Skeletal muscle satellite cell (primary cell): ENCODE results near the gene RINL.

Experiments used
- H3K27me3 ChIP-seq: 2 replicates; pipeline ENCODE4 v1.7.0; 2013; ENCODE audit warnings: low read length; ENCODE audit not compliant: control insufficient read depth, insufficient read depth
- H3K36me3 ChIP-seq: 2 replicates; pipeline ENCODE4 v1.7.0; 2013; ENCODE audit warnings: mild to moderate bottlenecking, control low read depth, low read length; ENCODE audit not compliant: insufficient read depth
- H3K4me1 ChIP-seq: 2 replicates; pipeline ENCODE4 v1.7.0; 2013; ENCODE audit warnings: low read length; ENCODE audit not compliant: control insufficient read depth, insufficient read depth
- H3K4me2 ChIP-seq: 2 replicates; pipeline ENCODE4 v1.7.0; 2013; ENCODE audit warnings: mild to moderate bottlenecking, low read length
- H3K4me3 ChIP-seq: 2 replicates; pipeline ENCODE4 v1.7.0; 2013; ENCODE audit warnings: low read length
- H3K9ac ChIP-seq: 2 replicates; pipeline ENCODE4 v1.7.0; 2013; ENCODE audit warnings: mild to moderate bottlenecking, low read depth, low read length, moderate library complexity
- H3K9me3 ChIP-seq: replicated peaks from 2 replicates; pipeline ENCODE4 v1.7.0; 2013; ENCODE audit warnings: mild to moderate bottlenecking, control low read depth, low read length

Gene RINL

GRCh38 chr19:38915329-38916321, 37.5 kb upstream of the RINL start:
- Histone ChIP-seq H3K9me3 (no peaks in the 10 kb centered on the region), H3K27me3 (no peaks in the 10 kb centered on the region), H3K36me3 (peaks cover 5% of the 10 kb centered on the region), H3K4me1 (peaks cover 4% of the 10 kb centered on the region), H3K4me2 (no peak overlapping the region), H3K9ac (no peak overlapping the region), H3K4me3 (no peak overlapping the region)

- Histone ChIP-seq H3K36me3 (no peaks in the 10 kb centered on the region), H3K4me1 (peaks cover 4% of the 10 kb centered on the region), H3K27me3 (no peaks in the 10 kb centered on the region), H3K4me2 (no peak overlapping the region), H3K4me3 (no peak overlapping the region), H3K9me3 (no peaks in the 10 kb centered on the region), H3K9ac (no peak overlapping the region)
Measured at GRCh38 chr19:38913958-38914357, 35.9 kb upstream of the RINL start.

GRCh38 chr19:38912600-38913514, 34.8 kb upstream of the RINL start:
- Histone ChIP-seq H3K4me3 (no peak overlapping the region), H3K9ac (no peak overlapping the region), H3K4me2 (no peak overlapping the region)

GRCh38 chr19:38911388-38912001, 33.4 kb upstream of the RINL start:
- Histone ChIP-seq H3K9ac (no peak overlapping the region), H3K27me3 (no peaks in the 10 kb centered on the region), H3K4me1 (peaks cover 4% of the 10 kb centered on the region), H3K4me3 (no peak overlapping the region), H3K9me3 (no peaks in the 10 kb centered on the region), H3K36me3 (peaks cover 14% of the 10 kb centered on the region), H3K4me2 (no peak overlapping the region)

More at GRCh38 chr19:38912600-38913514, 34.8 kb upstream of the RINL start:
- Histone ChIP-seq H3K27me3 (no peaks in the 10 kb centered on the region), H3K9me3 (no peaks in the 10 kb centered on the region), H3K36me3 (peaks cover 2% of the 10 kb centered on the region), H3K4me1 (peaks cover 4% of the 10 kb centered on the region)

DNA sequence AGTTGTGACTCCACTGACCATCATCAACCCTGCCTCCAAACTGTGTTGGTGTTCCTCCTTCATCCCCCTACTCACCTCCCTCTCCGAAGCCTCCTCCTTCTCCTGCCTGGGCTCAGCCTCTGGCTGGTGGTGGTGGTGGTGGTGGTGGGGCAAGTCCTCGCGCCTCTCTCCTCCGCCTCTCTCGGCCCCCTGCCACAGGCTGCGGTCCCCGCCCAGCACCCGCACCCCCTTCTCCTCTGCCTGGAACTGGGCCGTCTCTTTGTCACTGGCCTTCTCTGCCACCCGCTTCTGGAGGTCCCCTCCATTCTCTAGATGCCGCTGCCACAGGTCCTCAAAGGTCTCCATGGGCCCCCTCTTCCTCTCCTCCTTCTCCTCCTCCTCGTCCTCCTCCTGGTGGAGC, 32.4 kb upstream of the RINL start:
- no peak overlapping the region for H3K9ac ChIP-seq
- no peaks in the 10 kb centered on the region for H3K9me3 ChIP-seq
- H3K4me3 ChIP-seq = no peak overlapping the region
- H3K4me2 ChIP-seq = no peak overlapping the region
- H3K4me1 ChIP-seq = peaks cover 4% of the 10 kb centered on the region
- peaks cover 17% of the 10 kb centered on the region for H3K36me3 ChIP-seq
- no peaks in the 10 kb centered on the region for H3K27me3 ChIP-seq

GRCh38 chr19:38908911-38909310, 30.8 kb upstream of the RINL start:
- Histone ChIP-seq H3K9me3 (no peaks in the 10 kb centered on the region), H3K36me3 (peaks cover 25% of the 10 kb centered on the region), H3K4me3 (no peak overlapping the region), H3K9ac (no peak overlapping the region), H3K4me2 (no peak overlapping the region), H3K27me3 (no peaks in the 10 kb centered on the region), H3K4me1 (peaks cover 4% of the 10 kb centered on the region)

- H3K4me2 ChIP-seq = no peak overlapping the region
- H3K4me1 ChIP-seq = no peaks in the 10 kb centered on the region
- no peaks in the 10 kb centered on the region for H3K9me3 ChIP-seq
- H3K9ac ChIP-seq = no peak overlapping the region
- no peak overlapping the region for H3K4me3 ChIP-seq
- peaks cover 25% of the 10 kb centered on the region for H3K36me3 ChIP-seq
- no peaks in the 10 kb centered on the region for H3K27me3 ChIP-seq
Measured at GRCh38 chr19:38907670-38908069, 29.6 kb upstream of the RINL start.

- H3K9me3 ChIP-seq = no peaks in the 10 kb centered on the region
- H3K9ac ChIP-seq = no peak overlapping the region
- H3K4me3 ChIP-seq = no peak overlapping the region
- H3K4me1 ChIP-seq = no peaks in the 10 kb centered on the region
- no peak overlapping the region for H3K4me2 ChIP-seq
- no peaks in the 10 kb centered on the region for H3K27me3 ChIP-seq
- peaks cover 25% of the 10 kb centered on the region for H3K36me3 ChIP-seq
Measured at GRCh38 chr19:38907227-38907626, 29.2 kb upstream of the RINL start.

- Histone ChIP-seq H3K9me3 (no peaks in the 10 kb centered on the region), H3K36me3 (peaks cover 25% of the 10 kb centered on the region), H3K4me3 (no peak overlapping the region), H3K4me1 (peaks cover 3% of the 10 kb centered on the region), H3K9ac (no peak overlapping the region), H3K27me3 (no peaks in the 10 kb centered on the region), H3K4me2 (no peak overlapping the region)
Measured at GRCh38 chr19:38905620-38906019, 27.5 kb upstream of the RINL start.

GRCh38 chr19:38904581-38905539, 26.8 kb upstream of the RINL start:
- Histone ChIP-seq H3K9me3 (no peaks in the 10 kb centered on the region), H3K4me3 (no peak overlapping the region), H3K4me1 (peaks cover 3% of the 10 kb centered on the region), H3K9ac (no peak overlapping the region), H3K4me2 (no peak overlapping the region), H3K36me3 (peaks cover 25% of the 10 kb centered on the region), H3K27me3 (no peaks in the 10 kb centered on the region)
